Activated CD4-positive, alpha-beta T cell treated with anti-CD3 and anti-CD28 coated beads, Interleukin-2, amount 50 U/mL, for 48 hours (primary cell): ENCODE measurements around the gene MEX3A.
"Not testable (repeated sequence)": the region's sequence is repeated elsewhere in the genome, so short reads cannot be mapped to it uniquely, and the experiment has no call there.

Source experiments
- DNase-seq, 2 experiments: peaks; one replicate each; pipeline ENCODE4 v3.0.0-alpha.2; 2020

Gene MEX3A

DNA sequence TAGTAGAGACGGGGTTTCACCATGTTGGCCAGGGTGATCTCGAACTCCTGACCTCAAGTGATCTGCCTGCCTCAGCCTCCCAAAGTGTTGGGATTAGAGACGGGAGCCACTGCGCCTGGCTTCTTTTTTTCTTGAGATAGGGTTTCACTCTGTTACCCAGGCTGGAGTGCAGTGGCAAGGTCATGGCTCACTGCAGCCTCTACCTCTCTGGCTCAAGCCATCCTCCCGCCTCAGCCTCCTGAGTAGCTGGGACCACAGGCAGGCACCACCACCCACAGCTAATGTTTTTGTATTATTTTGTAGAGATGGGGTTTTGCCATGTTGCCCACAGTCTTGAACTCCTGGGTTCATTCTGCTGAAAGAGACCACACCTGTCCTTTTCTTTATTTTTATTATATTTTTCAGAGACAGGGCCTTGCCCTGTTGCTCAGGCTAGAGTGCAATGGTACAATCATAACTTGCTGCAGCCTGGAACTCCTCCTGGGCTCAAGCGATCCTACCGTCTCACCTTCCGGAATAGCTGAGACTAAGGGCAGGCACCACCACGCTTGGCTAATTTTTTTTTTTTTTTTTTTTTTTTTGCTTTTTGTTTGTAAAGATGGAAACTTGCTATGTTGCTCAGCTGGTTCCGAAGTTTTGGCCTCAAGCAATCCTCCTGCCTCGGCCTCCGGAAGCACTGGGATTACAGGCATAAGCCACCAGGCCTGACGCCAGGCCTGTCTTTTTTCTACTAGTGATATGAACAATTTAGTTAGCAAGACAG, 35.3 kb upstream of the MEX3A start:
- DNase-seq = no peak

DNA sequence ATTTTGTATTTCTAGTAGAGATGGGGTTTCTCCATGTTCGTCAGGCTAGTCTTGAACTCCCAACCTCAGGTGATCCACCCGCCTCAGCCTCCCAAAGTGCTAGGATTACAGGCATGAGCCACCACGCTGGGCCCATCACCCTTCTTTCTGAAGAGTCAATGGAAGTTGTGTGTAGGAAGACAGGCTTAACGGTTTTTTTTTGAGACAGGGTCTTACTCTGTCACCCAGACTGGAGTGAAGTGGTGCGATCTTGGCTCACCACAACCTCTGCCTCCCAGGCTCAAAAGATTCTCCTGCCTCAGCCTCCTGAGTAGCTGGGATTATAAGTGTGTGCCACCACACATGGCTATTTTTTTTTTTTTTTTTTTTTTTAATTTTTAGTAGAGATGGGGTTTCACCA, 34.5 kb upstream of the MEX3A start:
- not testable (repeated sequence) for DNase-seq

DNA sequence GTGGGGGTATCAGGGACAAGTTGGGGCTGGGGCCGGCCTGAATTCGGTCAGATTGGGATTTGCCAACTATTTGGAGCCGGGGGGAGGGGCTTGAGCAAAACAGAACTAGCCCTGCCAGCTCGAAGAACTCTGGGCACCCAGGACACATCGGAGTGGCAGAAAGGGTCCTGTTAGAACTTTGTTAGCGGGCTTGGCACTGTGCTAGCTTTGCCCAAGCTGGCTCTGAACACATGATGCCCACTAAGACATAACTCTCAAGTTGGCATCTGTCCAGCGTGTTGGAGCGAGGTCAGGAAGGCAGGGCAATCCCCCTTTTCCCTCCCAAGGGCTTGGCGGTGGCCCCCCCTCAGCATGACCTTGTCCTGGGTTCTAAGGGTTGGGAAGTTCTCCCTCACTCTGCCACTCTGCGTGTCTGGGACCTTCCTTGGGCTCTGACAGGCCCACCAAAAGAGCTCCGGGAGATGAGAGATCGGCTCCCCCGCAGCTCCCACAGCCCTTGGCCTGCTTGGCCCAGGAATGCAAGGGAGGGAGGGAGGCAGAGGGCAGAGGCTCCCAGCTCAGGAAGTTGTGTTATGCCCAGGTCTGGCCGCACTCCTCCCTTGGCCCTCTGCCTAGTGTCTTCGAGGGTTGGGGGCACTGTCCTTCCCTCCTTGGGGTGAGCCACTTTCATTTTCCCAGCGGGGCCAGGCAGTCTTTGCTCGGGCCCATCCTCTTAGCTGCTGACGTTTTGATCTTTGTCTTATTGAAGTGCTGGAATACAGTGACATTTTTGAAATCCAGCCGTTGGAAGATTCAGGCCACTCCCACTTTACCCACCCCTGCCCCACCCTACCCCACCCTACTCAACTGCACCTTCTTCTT, 33.5 kb upstream of the MEX3A start:
- no peak for DNase-seq

DNA sequence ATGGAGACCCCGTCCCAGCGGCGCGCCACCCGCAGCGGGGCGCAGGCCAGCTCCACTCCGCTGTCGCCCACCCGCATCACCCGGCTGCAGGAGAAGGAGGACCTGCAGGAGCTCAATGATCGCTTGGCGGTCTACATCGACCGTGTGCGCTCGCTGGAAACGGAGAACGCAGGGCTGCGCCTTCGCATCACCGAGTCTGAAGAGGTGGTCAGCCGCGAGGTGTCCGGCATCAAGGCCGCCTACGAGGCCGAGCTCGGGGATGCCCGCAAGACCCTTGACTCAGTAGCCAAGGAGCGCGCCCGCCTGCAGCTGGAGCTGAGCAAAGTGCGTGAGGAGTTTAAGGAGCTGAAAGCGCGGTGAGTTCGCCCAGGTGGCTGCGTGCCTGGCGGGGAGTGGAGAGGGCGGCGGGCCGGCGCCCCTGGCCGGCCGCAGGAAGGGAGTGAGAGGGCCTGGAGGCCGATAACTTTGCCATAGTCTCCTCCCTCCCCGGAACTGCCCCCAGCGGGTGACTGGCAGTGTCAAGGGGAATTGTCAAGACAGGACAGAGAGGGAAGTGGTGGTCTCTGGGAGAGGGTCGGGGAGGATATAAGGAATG, 32.8 kb upstream of the MEX3A start:
- DNase-seq = no peak

DNA sequence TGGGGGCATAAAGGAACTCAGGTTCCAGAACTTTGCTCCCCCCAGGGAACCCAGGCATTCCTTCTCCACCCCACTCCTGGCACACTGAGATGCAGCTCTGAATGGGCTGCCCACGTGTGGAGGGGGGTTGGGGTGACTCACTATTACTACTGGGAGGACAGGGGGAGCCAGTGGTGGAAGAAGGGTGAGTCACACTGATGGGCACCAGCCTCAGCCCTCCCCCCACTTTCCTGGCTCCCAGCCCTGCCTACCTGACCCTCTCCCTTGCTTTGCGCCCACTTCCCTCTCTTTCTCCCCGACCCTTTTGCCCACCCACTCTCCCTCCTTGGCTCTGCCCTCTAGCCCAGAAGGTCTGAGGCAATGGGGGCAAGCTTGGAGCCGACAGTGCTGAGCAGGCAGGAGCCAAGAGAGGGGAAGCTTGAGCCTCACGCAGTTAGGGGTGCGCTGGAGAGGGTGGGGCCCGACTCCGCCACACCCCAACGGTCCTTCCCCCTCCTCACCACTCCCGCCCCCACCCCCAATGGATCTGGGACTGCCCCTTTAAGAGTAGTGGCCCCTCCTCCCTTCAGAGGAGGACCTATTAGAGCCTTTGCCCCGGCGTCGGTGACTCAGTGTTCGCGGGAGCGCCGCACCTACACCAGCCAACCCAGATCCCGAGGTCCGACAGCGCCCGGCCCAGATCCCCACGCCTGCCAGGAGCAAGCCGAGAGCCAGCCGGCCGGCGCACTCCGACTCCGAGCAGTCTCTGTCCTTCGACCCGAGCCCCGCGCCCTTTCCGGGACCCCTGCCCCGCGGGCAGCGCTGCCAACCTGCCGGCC, 32.0 kb upstream of the MEX3A start, which contains the start of gene LMNA:
LMNA (plus strand) TSS at position 611 of the 818 bp plus-strand sequence. CDS start 208 bp downstream, outside the sequence.
- peak; percentile 82 to 88 for DNase-seq

DNA sequence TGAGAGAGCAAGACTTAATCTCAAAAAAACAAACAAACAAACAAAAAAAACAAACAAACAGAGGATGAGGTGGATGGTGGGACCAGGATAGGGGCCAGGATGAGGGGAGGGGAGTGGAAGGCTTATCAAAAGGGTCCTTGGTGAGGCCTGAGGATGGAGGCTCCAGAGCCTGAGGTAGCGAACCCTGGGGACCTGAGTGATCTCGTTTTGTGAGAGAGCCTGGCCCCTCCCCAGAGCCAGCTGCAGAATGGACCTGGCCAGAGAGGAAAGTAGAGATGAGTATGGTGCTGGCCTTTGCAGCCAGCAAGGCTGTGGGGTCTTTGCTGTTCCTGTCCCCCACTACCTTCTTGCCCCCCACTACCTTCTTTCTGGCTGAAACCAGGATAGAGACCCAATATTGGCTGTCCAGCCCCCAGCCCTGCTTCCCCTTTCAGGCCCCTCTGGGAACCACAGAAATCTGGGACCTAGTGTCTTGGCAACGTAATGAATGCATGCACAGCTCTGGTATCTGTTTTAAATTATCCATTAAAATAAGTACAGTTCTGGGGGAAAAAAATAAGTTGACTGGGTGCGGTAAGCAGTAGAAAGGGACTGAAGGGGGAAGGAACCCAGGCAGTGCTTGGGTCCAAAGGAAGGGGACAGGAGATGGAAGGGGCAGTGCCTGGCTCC, 31.2 kb upstream of the MEX3A start:
- no peak for DNase-seq

DNA sequence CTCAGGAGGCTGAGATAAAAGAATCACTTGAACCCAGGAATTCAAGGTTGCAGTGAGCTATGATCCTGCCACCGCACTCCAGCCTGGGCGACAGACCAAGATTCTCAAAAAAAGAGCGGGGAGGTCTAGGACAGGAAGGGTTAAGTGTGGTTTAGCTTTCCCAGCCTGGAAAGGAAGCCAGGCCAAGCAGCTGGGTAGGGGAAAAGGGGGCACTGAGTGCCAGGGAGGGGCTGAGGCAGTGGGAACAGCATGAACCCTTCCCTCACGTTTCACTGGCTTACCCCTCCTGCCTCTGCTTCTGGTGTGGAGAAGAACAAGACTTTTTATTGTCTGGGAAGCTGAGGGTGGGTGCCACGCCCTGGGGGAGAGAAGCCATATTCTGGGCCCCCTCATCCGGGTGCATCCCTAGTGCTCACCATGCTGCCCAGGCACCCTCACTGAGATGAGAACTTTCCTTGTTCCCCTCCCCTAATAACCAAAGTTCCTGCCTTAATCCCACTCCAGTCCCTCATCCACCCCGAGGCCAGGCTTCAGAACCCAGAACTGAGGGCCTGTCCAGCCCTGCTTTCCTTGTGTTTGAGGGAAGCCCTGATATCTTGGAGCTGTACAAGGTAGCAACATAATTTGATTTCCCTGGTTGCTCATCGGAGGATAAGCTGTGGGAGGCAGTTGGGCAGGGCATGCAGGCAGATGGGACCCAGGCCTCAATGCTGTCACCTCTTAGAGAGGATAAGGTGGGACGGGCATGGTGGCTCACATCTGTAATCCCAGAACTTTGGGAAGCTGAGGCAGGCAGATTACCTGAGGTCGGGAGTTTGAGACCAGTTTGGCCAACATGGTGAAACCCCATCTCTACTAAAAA, 30.2 kb upstream of the MEX3A start:
- DNase-seq = no peak

DNA sequence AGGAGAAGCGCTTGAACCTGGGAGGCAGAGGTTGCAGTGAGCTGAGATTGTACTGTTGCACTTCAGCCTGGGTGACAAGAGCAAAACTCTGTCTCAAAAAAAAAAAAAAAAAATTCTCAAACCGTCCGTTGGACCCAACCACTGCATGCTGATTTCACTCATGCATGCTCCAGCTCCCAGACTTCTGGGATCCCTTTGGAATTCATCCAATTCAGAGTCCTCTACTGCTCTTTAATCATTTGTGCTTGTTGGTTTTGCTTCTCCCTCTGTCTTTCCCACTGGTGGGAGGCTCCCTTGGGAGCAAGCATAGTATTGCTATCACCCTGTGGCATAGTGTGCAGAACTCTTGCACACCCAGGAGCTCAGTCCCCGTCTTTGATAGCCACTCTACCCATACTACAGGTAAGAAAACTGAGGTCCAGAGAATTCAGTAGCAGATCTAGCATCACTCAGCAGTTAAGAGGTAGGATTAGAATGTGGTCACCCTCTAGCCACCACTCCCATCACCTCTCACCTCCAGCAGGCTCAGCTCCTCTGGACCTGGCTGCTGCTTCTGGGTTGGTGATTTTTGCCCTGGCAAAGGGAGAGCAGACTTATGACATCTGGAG, 29.2 kb upstream of the MEX3A start:
- no peak for DNase-seq

DNA sequence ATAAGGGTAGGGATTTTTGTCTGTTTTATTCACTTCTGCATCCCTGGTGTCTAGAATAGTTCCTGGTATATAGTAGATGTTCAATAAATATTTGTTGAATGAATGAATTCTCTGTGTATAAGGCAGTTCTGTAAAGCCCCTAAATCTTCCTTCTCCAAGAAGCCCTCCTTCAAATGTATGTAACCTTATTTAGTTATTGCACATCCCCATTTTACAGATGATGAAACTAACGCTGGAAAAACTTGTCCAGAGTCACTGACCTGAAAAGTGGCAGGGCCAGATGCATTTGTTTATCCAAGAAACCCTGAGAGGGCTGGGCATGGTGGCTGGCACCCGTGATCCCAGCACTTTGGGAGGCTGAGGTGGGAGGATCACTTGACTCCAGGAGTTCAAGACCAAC, 28.0 kb upstream of the MEX3A start:
- no peak for DNase-seq

DNA sequence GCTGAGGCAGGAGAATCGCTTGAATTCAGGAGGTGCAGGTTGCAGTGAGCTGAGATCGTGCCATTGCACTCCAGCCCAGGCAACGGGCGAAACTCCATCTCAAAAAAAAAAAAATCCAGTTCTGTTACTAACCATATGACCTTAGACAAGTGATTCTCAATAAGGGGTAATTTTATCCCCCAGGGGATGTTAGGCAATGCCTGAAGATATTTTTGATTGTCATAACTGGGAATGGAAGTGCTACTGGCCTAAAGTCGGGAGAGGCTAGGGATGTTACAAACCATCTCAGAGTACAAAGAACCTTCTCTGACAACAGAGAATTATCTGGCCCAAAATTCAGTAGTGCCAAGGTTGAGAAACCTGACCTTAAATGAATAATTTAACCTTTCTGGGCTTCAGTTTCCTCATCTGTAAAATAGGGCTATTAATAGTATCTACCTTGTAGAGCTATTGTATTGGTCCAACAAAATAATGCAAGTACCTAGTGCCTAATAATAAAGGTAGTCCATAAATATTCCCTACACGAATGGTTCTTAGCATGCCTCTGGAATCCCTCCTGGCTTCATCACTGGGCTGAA, 26.5 kb upstream of the MEX3A start:
- no peak for DNase-seq

DNA sequence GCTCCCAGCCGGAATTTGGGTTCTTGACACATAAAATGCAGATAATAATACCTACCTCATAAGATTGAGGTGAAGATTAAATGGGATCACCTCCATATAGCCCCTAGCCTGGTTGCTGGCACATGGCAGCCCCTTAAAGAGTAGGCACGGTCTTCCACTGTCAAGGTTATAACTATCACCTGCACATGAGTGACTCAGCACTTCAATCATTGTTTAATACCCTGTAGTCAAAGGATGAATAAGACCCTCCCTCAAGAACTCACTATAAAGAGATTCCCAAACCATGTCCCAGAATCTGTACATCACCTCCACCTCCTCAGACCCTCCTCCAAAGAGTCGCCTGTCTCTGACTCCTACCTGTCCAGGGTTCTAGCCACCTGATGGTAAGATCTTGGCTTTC, 25.8 kb upstream of the MEX3A start:
- no peak for DNase-seq

DNA sequence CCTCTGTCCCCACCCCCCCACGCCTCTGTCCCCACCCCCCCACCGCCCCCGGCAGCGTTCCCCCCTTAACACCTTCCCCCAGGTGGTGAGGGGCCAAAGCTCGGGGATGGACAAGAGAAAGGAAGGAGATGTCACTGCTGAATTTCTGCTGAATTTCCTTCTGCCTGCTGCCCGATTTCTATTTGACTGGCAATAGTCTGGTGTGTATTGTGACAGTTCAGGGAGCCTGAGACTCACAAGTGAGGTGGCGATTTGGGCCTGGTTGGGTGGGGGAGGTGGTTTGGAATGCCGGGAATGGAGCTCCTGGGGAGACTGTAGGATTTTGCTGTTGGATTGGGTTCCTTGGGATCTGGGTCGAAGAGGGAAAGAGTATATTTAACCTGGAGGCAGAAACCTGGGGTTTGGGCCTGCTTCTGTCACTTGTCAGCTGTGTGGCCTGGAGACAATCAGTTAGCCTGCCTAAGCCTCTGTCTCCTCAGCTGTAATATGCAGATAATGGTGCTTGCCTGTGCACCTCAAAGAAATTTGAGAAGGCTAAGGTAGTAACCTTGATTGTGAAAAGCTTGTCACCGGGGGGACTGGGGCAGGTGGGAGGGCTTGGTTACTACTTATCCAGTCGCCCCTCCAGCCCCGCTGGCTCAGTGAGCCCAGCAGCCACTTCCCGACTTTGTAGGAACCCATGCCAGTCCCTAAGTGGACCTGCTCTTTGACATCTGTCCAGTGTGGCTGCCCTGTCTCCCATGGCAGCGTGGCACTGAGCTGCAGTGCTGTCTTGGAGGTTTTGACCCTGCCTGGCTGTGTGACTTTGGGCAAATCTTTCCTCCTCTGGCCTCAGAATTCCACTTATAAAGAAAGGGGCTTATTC, 24.6 kb upstream of the MEX3A start:
- no peak for DNase-seq

DNA sequence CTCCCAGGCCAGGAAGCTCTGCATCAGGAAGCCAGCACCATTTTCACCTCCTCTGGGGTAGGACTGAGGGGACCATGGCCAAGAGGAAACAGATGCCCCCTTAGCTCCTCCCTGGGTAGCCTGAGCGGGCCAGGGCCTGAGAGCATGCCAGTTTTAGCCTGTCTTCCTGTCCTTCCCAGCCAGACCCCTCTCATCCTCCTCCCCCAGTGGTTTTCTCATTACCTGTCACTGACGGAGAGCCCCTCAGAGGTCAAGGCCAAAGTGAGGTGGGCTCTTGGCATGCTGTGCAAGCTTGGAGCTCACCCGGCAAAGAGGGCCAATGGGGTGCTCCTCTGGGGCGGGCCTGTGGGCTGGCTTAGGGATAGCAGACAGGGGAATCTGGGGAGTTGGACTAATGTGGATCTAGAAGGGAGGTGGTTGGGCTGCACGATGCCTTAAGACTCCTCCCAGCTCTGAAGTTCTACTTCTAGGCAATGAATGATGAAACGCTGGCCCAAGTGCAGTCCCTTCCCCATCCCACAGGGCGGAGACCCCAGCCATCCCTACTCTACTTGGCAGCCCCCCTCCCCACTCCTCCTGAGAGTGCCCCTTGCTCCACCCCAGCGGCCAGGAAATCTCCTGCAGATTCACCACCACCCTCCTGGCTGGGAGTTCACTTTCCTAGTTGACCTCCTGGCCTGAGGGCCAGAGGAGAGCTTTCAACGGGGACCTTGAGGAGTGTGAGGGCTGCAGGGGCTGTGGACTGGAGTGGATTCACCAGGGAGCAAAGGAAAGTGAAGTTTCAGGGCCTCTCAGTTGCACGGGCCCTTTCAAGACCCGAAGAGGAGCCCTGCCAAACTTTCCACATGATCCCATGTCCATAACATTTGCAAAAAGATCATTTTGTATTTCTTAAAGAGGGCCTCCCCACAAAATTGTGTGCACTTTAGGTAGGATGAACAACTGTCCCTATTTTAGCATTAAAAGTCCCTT, 22.9 kb upstream of the MEX3A start:
- DNase-seq = no peak

DNA sequence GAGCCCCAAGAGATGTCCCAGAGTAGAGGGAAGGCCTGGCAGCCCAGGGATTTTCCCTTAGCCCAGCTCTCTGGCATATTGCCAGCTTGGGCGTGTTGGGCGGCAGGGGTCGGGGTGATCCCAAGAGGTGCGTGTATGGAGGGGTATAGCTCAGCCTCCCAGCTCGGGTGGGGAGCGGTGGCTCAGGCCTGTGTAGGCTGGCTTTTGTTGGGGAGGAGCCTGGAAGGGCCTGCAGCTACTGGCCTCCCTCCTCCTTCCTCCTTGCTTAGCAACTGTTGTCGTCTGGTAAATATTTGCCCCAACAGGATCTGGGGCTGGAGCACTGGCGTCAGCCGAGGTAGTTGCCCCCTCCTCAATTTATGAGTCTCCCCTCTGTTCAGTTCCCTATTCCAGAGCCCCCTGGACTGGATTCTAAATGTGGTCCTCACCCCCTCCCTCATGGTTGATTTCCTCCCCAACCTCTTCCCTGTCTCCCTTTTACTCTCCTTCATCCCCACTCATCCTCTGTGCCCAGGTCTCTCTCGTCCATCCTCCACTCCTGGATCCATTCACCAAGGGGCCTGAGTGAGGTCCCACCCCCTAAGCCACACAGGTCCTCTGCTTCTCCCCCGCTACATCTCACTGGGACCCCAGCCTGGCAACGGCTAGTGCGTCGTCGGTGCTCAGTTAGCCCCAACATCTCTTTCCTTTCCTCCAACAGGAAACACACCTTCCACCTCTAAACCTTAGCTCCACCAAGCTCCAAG, 22.0 kb upstream of the MEX3A start:
- DNase-seq = peak; percentile 52 to 63

DNA sequence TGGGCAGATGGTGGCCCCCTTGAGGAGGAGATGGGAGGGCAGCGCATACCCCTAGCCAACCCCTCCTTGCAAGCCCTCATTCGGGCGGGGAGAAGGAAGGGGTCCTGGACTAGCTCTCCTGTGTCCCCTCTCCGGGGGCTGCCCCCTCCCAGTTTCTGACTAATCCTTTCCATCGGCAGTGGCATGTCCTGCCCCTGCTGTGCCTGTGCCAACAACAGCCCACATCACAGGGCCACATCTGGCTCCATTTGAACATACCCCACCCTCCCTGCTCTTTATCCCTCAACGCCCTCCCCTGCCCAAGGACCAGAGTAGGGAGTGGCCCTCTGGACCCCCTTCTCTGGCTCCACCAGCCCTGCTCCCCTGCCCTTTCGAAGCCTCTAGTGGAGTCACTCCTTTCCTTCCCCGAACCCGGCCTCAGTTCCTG, 21.3 kb upstream of the MEX3A start:
- DNase-seq = peak; percentile 51 to 65

DNA sequence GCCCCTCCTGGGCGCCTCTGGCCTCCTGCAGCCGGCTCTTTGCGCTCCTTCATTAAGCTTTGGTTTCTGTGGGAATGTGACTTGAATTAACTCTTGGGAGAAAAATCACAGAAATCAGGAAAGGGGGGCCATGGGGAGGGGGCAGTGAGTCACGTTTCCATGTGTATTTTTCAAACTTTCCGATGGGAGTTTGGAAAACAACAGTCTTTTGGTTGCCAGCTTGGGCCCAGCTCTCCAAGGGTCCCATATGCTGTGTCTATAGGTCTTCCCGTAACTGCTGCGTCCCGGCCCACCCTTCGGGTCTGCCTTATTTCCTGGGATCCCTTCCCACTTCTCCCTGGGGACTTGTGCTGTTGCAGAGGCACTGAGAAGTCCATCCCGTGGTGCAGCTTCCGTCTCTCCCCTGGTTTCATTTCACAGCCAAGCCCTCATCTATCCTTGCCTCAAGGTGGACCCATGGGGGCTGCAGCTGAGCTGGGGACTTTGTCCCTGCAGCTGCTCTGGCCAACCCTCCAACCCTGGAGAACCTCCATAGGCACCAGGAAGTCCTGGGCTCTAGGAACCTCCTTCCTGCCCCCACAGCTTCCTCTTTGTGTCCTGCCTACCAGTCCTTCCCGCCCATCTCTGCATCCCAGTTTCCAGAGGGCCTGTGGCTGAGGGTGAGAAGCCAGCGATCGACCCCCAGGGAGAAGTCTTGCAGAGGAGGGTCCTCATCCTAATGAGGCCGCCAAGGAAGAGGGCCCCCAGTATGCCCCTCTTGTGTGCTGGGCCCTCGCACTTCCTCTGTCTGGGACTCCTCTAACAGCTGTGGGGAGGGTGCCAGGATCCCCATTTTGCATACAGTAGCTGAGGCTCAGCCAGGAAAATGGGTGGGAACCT, 20.6 kb upstream of the MEX3A start:
- no peak for DNase-seq
